ENCODE measurements around the gene UGP2.

GRCh38 chr2:63822478-63822877 is 19.2 kb upstream of the UGP2 start:
- TF ChIP-seq TEAD4 (IDR thresholded peaks at IDR 0.05) (no peak), TAF1 (IDR thresholded peaks at IDR 0.05; ENCODE audit: low read depth) (no peak), CEBPB (IDR thresholded peaks at IDR 0.05) (no peak), TCF12 (IDR thresholded peaks at IDR 0.05; ENCODE audit: low read depth) (no peak), MAX (IDR thresholded peaks at IDR 0.05) (no peak), YY1 (IDR thresholded peaks at IDR 0.05; ENCODE audit: low read depth) (no peak), EP300 (IDR thresholded peaks at IDR 0.05; ENCODE audit: borderline replicate concordance) (no peak), ZBTB7A (IDR thresholded peaks at IDR 0.05; ENCODE audit: low read depth) (no peak), CREB1 (IDR thresholded peaks at IDR 0.05; ENCODE audit: low read depth) (no peak), NFIC (IDR thresholded peaks at IDR 0.05) (no peak), USF1 (IDR thresholded peaks at IDR 0.05) (no peak)

All from Ishikawa (cell line).